SK-N-SH (cell line): ENCODE results near the gene CPLANE1. TPM values are rescaled to one million over a fixed set of nuclear protein-coding genes. Genes with fewer than 3 reads are reported as not detected.
"Not testable (repeated sequence)": the region's sequence is repeated elsewhere in the genome, so short reads cannot be mapped to it uniquely, and the experiment has no call there.

Source experiments
- CTCF ChIA-PET: fragments of 300-600, 350-600 bp; formaldehyde crosslinking; extraction: SDS; loops from one replicate; lab custom pipeline; 2021; lab: Yijun Ruan, JAX
- POLR2A ChIA-PET: fragments of 350-600 bp; sonication (Branson Sonifier 250); formaldehyde crosslinking; extraction: SDS; loops from one replicate; lab custom pipeline; 2020; ENCODE audit warnings: antibody characterized with exemption, inconsistent platforms; lab: Yijun Ruan, JAX
- DNase-seq: peaks from one replicate; pipeline ENCODE4 v3.0.0; 2012
- H2AFZ ChIP-seq: fragments of 200-600 bp; sonication (generic); 2 replicates; pipeline ENCODE4 v1.8.1; 2016; ENCODE audit warnings: antibody characterized with exemption, mild to moderate bottlenecking, low read depth
- H3F3A ChIP-seq: fragments of 200-600 bp; sonication (generic); replicated peaks from 2 replicates; pipeline ENCODE3; 2016; ENCODE audit warnings: antibody characterized with exemption, mild to moderate bottlenecking; ENCODE audit not compliant: insufficient read depth
- H3K27ac ChIP-seq, 2 experiments: fragments of 200-500 bp in 1 of 2; fragments of 200-600 bp in 1 of 2; sonication (Bioruptor generic) in 1 of 2; sonication (generic), shearing (Covaris generic) in 1 of 2; 2 replicates each; pipeline versions ENCODE4 v1.5.1 to v1.6.1; 2014 to 2016; ENCODE audit warnings: low read depth in 2 of 2, inconsistent platforms in 1 of 2, low read length in 1 of 2, mild to moderate bottlenecking in 1 of 2, mixed read lengths in 1 of 2
- H3K27me3 ChIP-seq: fragments of 200-600 bp; sonication (generic), shearing (Covaris generic); 2 replicates; pipeline ENCODE4 v1.6.1; 2016; ENCODE audit warnings: mixed run types; ENCODE audit not compliant: insufficient read depth
- H3K36me3 ChIP-seq, 2 experiments: fragments of 200-500 bp in 1 of 2; fragments of 200-600 bp in 1 of 2; sonication (Bioruptor generic) in 1 of 2; sonication (generic) in 1 of 2; replicated peaks in 1 of 2; 2 replicates each; pipeline versions ENCODE3 to v1.5.1; 2014 to 2016; ENCODE audit warnings: low read length in 1 of 2, mild to moderate bottlenecking in 1 of 2; ENCODE audit not compliant: insufficient read depth in 2 of 2, control insufficient read depth in 1 of 2
- H3K4me1 ChIP-seq, 2 experiments: fragments of 200-500 bp in 1 of 2; fragments of 200-600 bp in 1 of 2; sonication (Bioruptor generic) in 1 of 2; sonication (generic), shearing (Covaris generic) in 1 of 2; 2 replicates each; pipeline versions ENCODE4 v1.5.1 to v1.6.1; 2014 to 2016; ENCODE audit warnings: low read depth in 1 of 2, low read length in 1 of 2, mixed run types in 1 of 2; ENCODE audit not compliant: insufficient read depth in 2 of 2, control insufficient read depth in 1 of 2
- H3K4me2 ChIP-seq: fragments of 200-600 bp; sonication (generic), shearing (Covaris generic); 2 replicates; pipeline ENCODE4 v1.6.1; 2017; ENCODE audit warnings: mixed run types
- H3K4me3 ChIP-seq, 2 experiments: fragments of 200-500 bp in 1 of 2; fragments of 200-600 bp in 1 of 2; sonication (Bioruptor generic) in 1 of 2; sonication (generic), shearing (Covaris generic) in 1 of 2; 2 replicates each; pipeline versions ENCODE4 v1.5.1 to v1.8.1; 2014 to 2016; ENCODE audit warnings: low read depth in 2 of 2, inconsistent platforms in 1 of 2, low read length in 1 of 2, mild to moderate bottlenecking in 1 of 2, mixed read lengths in 1 of 2, moderate library complexity in 1 of 2
- H3K79me2 ChIP-seq: fragments of 200-600 bp; sonication (generic); 2 replicates; pipeline ENCODE4 v1.8.1; 2017; ENCODE audit warnings: mild to moderate bottlenecking; ENCODE audit not compliant: insufficient read depth
- H3K9ac ChIP-seq: fragments of 200-600 bp; sonication (generic); 2 replicates; pipeline ENCODE4 v1.6.1; 2017; ENCODE audit warnings: mixed run types
- H3K9me2 ChIP-seq: fragments of 200-600 bp; sonication (generic); 2 replicates; pipeline ENCODE4 v1.6.1; 2017; ENCODE audit warnings: mixed run types
- H3K9me3 ChIP-seq: fragments of 200-600 bp; sonication (generic); 2 replicates; pipeline ENCODE4 v1.6.1; 2017; ENCODE audit warnings: mixed run types, mild to moderate bottlenecking, moderate library complexity
- H4K20me1 ChIP-seq: fragments of 200-600 bp; sonication (generic); 2 replicates; pipeline ENCODE4 v1.6.1; 2017; ENCODE audit warnings: mild to moderate bottlenecking, mixed run types; ENCODE audit not compliant: insufficient read depth
- CHD2 ChIP-seq: fragments of 150-350 bp; IDR thresholded peaks from 2 replicates; pipeline ENCODE4 v1.6.1; 2018; ENCODE audit warnings: low read length; ENCODE audit not compliant: partially characterized antibody
- EP300 ChIP-seq, 2 experiments: IDR thresholded peaks; 2 replicates each; pipeline versions ENCODE4 v1.4.0 to v1.6.1; 2012; ENCODE audit warnings: borderline replicate concordance in 1 of 2, low read depth in 1 of 2, low read length in 1 of 2
- FOXJ3 ChIP-seq: sonication (generic); formaldehyde crosslinking; IDR thresholded peaks from 2 replicates; pipeline ENCODE4 v1.5.1; 2020; ENCODE audit warnings: mild to moderate bottlenecking, missing genetic modification reagents
- FOXM1 ChIP-seq: IDR thresholded peaks from 2 replicates; pipeline ENCODE4 v1.4.0; 2012; ENCODE audit warnings: low read depth, mild to moderate bottlenecking
- JUND ChIP-seq: IDR thresholded peaks from 2 replicates; pipeline ENCODE4 v1.4.0; 2012
- MEF2A ChIP-seq: IDR thresholded peaks from 2 replicates; pipeline ENCODE4 v1.4.0; 2012; ENCODE audit warnings: low read depth, borderline replicate concordance
- NFIC ChIP-seq: IDR thresholded peaks from 2 replicates; pipeline ENCODE4 v1.4.0; 2012; ENCODE audit warnings: borderline replicate concordance
- NRF1 ChIP-seq: IDR thresholded peaks from 2 replicates; pipeline ENCODE4 v1.6.1; 2012; ENCODE audit warnings: low read depth, mild to moderate bottlenecking, low read length
- POLR2AphosphoS5 ChIP-seq: IDR thresholded peaks from 2 replicates; pipeline ENCODE4 v1.6.1; 2012; ENCODE audit warnings: low read depth, low read length
- RAD21 ChIP-seq: IDR thresholded peaks from 2 replicates; pipeline ENCODE4 v1.6.1; 2012; ENCODE audit warnings: mild to moderate bottlenecking, low read length
- TAF1 ChIP-seq: IDR thresholded peaks from 2 replicates; pipeline ENCODE4 v1.6.1; 2012; ENCODE audit warnings: low read depth, mild to moderate bottlenecking, low read length, moderate library complexity, borderline replicate concordance
- TCF12 ChIP-seq: IDR thresholded peaks from 2 replicates; pipeline ENCODE4 v1.4.0; 2012
- TEAD4 ChIP-seq: IDR thresholded peaks from 2 replicates; pipeline ENCODE4 v1.4.0; 2012; ENCODE audit warnings: mild to moderate bottlenecking, borderline replicate concordance; ENCODE audit not compliant: insufficient read depth
- WGBS: methylation state at CpG from one replicate; pipeline ENCODE4 v1.1.6; 2017; ENCODE audit warnings: low lambda C conversion rate; 5-methylcytosine and 5-hydroxymethylcytosine counted together
- polyA plus RNA-seq, 3 experiments: library from polyadenylated mRNA; depleted of rRNA; stranded (reverse); fragments of >200 nt; gene quantifications; 2 replicates each; pipeline ENCODE4 v1.2.3, GENCODE V29; 2012
- TF ChIP-seq, protein P1 (sequence below): IDR thresholded peaks from 2 replicates; pipeline ENCODE4 v1.4.0; 2012; ENCODE audit warnings: low read depth, borderline replicate concordance
- TF ChIP-seq, protein P2 (sequence below): IDR thresholded peaks from 2 replicates; pipeline ENCODE4 v1.6.1; 2012; ENCODE audit warnings: mild to moderate bottlenecking, low read depth, low read length, moderate library complexity
- TF ChIP-seq, protein P3 (sequence below): fragments of 150-350 bp; IDR thresholded peaks from 2 replicates; pipeline ENCODE4 v1.6.1; 2016; ENCODE audit warnings: mild to moderate bottlenecking, low read depth, low read length
- TF ChIP-seq, protein P4 (sequence below): fragments of 200-600 bp; sonication (generic); IDR thresholded peaks from 2 replicates; pipeline ENCODE4 v1.6.1; 2017; ENCODE audit warnings: antibody characterized with exemption, mild to moderate bottlenecking, moderate library complexity
- TF ChIP-seq, protein P5 (sequence below): IDR thresholded peaks from 2 replicates; pipeline ENCODE4 v1.4.0; 2012; ENCODE audit warnings: low read depth, borderline replicate concordance

Gene CPLANE1
- polyA plus RNA-seq, 1 of the 3 experiments (the other 2 are of a cell fraction): 3.6 TPM

DNA sequence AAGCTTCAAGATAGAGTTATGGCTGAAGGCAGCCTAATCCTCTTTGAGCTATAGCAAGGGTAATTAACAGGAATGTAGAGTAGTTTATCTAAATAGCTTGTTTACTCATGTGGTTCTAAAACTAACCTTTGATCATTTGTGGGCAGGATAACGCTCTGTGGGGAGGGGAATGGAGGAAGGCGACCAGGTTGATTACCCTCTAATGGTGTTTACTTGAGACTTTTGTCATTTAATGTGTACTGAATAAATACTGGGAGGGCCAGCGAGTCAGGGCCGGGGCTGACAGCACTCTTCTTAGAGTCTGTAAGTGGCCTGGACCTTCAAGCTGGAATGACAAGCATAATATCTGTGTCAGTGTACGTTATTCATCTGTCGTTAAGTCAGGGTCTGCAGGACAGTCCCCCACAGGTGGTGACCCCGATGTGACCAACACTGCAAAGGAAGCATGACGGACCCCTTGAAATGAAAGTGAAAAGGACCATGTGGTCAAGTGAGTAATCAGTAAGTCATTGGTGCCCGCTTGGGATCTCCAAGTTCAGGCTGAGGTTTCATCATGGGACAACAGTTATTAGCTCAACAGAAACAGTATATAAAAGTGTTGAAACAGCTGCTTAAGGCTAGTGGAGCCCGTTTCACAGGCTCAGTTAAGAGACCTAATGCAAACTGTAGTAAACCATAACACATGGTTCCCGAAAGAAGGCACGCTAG, 162.6 kb downstream of the CPLANE1 start:
- no peak for DNase-seq
- Histone ChIP-seq H3F3A (no peaks in the 10 kb centered on the region), H4K20me1 (no peaks in the 10 kb centered on the region), H3K27ac (no peak overlapping the region), H2AFZ (no peak overlapping the region), H3K27me3 (no peaks in the 10 kb centered on the region), H3K9me2 (no peaks in the 10 kb centered on the region), H3K9ac (no peak overlapping the region), H3K4me1 (peaks cover 0 to 8% of the 10 kb centered on the region in 2 experiments; a peak in 1 of 4 replicates), H3K79me2 (no peaks in the 10 kb centered on the region), H3K4me2 (no peak overlapping the region), H3K9me3 (no peaks in the 10 kb centered on the region), H3K36me3 (peaks cover 0 to 9% of the 10 kb centered on the region in 2 experiments), H3K4me3 (no peak overlapping the region)
- CTCF ChIA-PET: interaction anchor here (0.9 kb wide), 1 partner anchor 17 kb away, joined by 3 read pairs; no protein-coding TSS in a partner anchor
- POLR2A ChIA-PET: no interaction called here
- 85% methylated on average over 12 of the region's 12 CpGs for WGBS
- TF ChIP-seq, protein P1, sequence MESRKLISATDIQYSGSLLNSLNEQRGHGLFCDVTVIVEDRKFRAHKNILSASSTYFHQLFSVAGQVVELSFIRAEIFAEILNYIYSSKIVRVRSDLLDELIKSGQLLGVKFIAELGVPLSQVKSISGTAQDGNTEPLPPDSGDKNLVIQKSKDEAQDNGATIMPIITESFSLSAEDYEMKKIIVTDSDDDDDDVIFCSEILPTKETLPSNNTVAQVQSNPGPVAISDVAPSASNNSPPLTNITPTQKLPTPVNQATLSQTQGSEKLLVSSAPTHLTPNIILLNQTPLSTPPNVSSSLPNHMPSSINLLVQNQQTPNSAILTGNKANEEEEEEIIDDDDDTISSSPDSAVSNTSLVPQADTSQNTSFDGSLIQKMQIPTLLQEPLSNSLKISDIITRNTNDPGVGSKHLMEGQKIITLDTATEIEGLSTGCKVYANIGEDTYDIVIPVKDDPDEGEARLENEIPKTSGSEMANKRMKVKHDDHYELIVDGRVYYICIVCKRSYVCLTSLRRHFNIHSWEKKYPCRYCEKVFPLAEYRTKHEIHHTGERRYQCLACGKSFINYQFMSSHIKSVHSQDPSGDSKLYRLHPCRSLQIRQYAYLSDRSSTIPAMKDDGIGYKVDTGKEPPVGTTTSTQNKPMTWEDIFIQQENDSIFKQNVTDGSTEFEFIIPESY: no peak
- TF ChIP-seq TEAD4 (no peak), RAD21 (no peak), NRF1 (no peak), FOXJ3 (no peak), NFIC (no peak), JUND (no peak), POLR2AphosphoS5 (no peak), TAF1 (no peak), TCF12 (no peak), MEF2A (no peak), CHD2 (no peak), EP300 (IDR thresholded peaks at IDR 0.05; ENCODE audit: borderline replicate concordance in 1 of 2, low read depth in 1 of 2, low read length in 1 of 2) (no peak), FOXM1 (no peak)
- TF ChIP-seq, protein P2, sequence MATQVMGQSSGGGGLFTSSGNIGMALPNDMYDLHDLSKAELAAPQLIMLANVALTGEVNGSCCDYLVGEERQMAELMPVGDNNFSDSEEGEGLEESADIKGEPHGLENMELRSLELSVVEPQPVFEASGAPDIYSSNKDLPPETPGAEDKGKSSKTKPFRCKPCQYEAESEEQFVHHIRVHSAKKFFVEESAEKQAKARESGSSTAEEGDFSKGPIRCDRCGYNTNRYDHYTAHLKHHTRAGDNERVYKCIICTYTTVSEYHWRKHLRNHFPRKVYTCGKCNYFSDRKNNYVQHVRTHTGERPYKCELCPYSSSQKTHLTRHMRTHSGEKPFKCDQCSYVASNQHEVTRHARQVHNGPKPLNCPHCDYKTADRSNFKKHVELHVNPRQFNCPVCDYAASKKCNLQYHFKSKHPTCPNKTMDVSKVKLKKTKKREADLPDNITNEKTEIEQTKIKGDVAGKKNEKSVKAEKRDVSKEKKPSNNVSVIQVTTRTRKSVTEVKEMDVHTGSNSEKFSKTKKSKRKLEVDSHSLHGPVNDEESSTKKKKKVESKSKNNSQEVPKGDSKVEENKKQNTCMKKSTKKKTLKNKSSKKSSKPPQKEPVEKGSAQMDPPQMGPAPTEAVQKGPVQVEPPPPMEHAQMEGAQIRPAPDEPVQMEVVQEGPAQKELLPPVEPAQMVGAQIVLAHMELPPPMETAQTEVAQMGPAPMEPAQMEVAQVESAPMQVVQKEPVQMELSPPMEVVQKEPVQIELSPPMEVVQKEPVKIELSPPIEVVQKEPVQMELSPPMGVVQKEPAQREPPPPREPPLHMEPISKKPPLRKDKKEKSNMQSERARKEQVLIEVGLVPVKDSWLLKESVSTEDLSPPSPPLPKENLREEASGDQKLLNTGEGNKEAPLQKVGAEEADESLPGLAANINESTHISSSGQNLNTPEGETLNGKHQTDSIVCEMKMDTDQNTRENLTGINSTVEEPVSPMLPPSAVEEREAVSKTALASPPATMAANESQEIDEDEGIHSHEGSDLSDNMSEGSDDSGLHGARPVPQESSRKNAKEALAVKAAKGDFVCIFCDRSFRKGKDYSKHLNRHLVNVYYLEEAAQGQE: no peak
- TF ChIP-seq, protein P3, sequence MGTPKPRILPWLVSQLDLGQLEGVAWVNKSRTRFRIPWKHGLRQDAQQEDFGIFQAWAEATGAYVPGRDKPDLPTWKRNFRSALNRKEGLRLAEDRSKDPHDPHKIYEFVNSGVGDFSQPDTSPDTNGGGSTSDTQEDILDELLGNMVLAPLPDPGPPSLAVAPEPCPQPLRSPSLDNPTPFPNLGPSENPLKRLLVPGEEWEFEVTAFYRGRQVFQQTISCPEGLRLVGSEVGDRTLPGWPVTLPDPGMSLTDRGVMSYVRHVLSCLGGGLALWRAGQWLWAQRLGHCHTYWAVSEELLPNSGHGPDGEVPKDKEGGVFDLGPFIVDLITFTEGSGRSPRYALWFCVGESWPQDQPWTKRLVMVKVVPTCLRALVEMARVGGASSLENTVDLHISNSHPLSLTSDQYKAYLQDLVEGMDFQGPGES: no peak
- TF ChIP-seq, protein P4, sequence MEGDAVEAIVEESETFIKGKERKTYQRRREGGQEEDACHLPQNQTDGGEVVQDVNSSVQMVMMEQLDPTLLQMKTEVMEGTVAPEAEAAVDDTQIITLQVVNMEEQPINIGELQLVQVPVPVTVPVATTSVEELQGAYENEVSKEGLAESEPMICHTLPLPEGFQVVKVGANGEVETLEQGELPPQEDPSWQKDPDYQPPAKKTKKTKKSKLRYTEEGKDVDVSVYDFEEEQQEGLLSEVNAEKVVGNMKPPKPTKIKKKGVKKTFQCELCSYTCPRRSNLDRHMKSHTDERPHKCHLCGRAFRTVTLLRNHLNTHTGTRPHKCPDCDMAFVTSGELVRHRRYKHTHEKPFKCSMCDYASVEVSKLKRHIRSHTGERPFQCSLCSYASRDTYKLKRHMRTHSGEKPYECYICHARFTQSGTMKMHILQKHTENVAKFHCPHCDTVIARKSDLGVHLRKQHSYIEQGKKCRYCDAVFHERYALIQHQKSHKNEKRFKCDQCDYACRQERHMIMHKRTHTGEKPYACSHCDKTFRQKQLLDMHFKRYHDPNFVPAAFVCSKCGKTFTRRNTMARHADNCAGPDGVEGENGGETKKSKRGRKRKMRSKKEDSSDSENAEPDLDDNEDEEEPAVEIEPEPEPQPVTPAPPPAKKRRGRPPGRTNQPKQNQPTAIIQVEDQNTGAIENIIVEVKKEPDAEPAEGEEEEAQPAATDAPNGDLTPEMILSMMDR: no peak
- TF ChIP-seq, protein P5, sequence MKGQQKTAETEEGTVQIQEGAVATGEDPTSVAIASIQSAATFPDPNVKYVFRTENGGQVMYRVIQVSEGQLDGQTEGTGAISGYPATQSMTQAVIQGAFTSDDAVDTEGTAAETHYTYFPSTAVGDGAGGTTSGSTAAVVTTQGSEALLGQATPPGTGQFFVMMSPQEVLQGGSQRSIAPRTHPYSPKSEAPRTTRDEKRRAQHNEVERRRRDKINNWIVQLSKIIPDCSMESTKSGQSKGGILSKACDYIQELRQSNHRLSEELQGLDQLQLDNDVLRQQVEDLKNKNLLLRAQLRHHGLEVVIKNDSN: no peak

DNA sequence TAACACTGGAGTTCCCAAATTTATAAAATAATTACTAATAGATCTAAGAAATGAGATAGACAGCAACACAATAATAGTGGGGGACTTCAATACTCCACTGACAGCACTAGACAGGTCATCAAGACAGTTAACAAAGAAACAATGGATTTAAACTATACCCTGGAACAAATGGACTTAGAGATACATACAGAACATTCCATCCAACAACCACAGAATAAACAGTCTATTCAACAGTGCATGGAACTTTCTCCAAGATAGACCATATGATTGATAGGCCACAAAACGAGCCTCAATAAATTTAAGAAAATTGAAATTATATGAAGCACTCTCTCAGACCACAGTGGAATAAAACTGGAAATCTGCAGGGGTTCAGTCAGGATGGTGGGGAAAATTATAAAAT, 163.2 kb downstream of the CPLANE1 start:
- H2AFZ ChIP-seq, H3K9me3 ChIP-seq, H4K20me1 ChIP-seq, H3K79me2 ChIP-seq, H3F3A ChIP-seq, H3K9ac ChIP-seq, H3K4me1 ChIP-seq, H3K4me3 ChIP-seq, H3K27me3 ChIP-seq, H3K4me2 ChIP-seq, H3K9me2 ChIP-seq, POLR2A ChIA-PET, DNase-seq, CTCF ChIA-PET, H3K27ac ChIP-seq: not testable (repeated sequence)
- WGBS: 93% methylated on average over 1 of the region's 1 CpG
- peaks cover 0 to 13% of the 10 kb centered on the region in 2 experiments for H3K36me3 ChIP-seq
